K562 (cell line): Measurements from ENCODE around the gene FAM111B. TPM values are rescaled to one million over a fixed set of nuclear protein-coding genes. Genes with fewer than 3 reads are reported as not detected.

Experiments
- ATAC-seq: fragments of 200-7000 bp; cut with Tn5 transposase; 3 replicates; pipeline ENCODE4 v1.9.1; 2020; ENCODE audit warnings: moderate library complexity
- BruUV-seq: library from RNA; stranded (reverse); fragments of 400-500 nt; replicated peaks from 2 replicates; lab custom pipeline; 2021; lab: Mats Ljungman, UMichigan
- CTCF ChIA-PET: fragments of 300-600 bp; formaldehyde crosslinking; extraction: SDS; loops from one replicate; lab custom pipeline; 2021; ENCODE audit warnings: low intra/inter-chr PET ratio; lab: Yijun Ruan, JAX
- POLR2A ChIA-PET: fragments of 300-600, 350-650 bp; sonication (Branson Sonifier 250); formaldehyde crosslinking; extraction: SDS; loops from one replicate; lab custom pipeline; 2021; ENCODE audit warnings: antibody characterized with exemption, inconsistent platforms; lab: Yijun Ruan, JAX
- DNase-seq, 4 experiments: peaks; one replicate each; pipeline versions ENCODE4 v3.0.0 to v3.0.0-alpha.2; 2011 to 2018; ENCODE audit warnings: low spot score in 3 of 4, mixed read lengths in 3 of 4; ENCODE audit errors: extremely low read depth in 1 of 4
- FAIRE-seq: peaks from 2 replicates; lab custom pipeline; 2011; peaks lifted over from hg19 to GRCh38; lab: Jason Lieb, UNC
- H2AFZ ChIP-seq: 2 replicates; pipeline ENCODE4 v1.6.0; 2011; ENCODE audit warnings: low read depth, low read length, control low read depth, inconsistent platforms
- H3K27ac ChIP-seq: fragments of 200-600 bp; 3 replicates; pipeline ENCODE4 v1.8.0; 2011; ENCODE audit warnings: low read depth, mild to moderate bottlenecking, control low read depth, inconsistent platforms, low read length, moderate library complexity, mixed read lengths; ENCODE audit errors: extremely low read depth
- H3K27me3 ChIP-seq, 2 experiments: fragments of 300-600 bp in 1 of 2; 2 replicates in 1 of 2; 3 replicates in 1 of 2; pipeline versions ENCODE4 v1.6.0 to v1.8.0; 2011; ENCODE audit warnings: inconsistent platforms in 2 of 2, low read length in 2 of 2, mild to moderate bottlenecking in 1 of 2, mixed read lengths in 1 of 2, moderate library complexity in 1 of 2; ENCODE audit not compliant: control insufficient read depth in 2 of 2, insufficient read depth in 2 of 2
- H3K36me3 ChIP-seq: fragments of 300-600 bp; 3 replicates; pipeline ENCODE4 v1.8.0; 2011; ENCODE audit warnings: mild to moderate bottlenecking, low read length, inconsistent platforms; ENCODE audit not compliant: control insufficient read depth, insufficient read depth
- H3K4me1 ChIP-seq, 2 experiments: fragments of 200-600 bp in 1 of 2; replicated peaks in 1 of 2; 2 replicates in 1 of 2; 3 replicates in 1 of 2; pipeline versions ENCODE4 v1.5.1 to v1.8.0; 2011; ENCODE audit warnings: inconsistent platforms in 2 of 2, low read length in 2 of 2, mild to moderate bottlenecking in 1 of 2, mixed read lengths in 1 of 2, moderate library complexity in 1 of 2; ENCODE audit not compliant: control insufficient read depth in 2 of 2, insufficient read depth in 2 of 2
- H3K4me2 ChIP-seq: 2 replicates; pipeline ENCODE4 v1.6.1; 2011; ENCODE audit warnings: low read length, control low read depth, inconsistent platforms, mixed read lengths; ENCODE audit not compliant: insufficient read depth
- H3K4me3 ChIP-seq: fragments of 200-600 bp; sonication (generic), shearing (Covaris generic); 2 replicates; pipeline ENCODE4 v1.5.1; 2016; ENCODE audit warnings: control low read depth, inconsistent platforms
- H3K79me2 ChIP-seq: fragments of 200-600 bp; 3 replicates; pipeline ENCODE4 v1.8.0; 2011; ENCODE audit warnings: low read length, inconsistent platforms; ENCODE audit not compliant: control insufficient read depth, insufficient read depth
- H3K9ac ChIP-seq, 2 experiments: 2 replicates each; pipeline versions ENCODE4 v1.6.0 to v1.6.1; 2011; ENCODE audit warnings: low read depth in 2 of 2, low read length in 2 of 2, control low read depth in 1 of 2, inconsistent platforms in 1 of 2, mild to moderate bottlenecking in 1 of 2, mixed read lengths in 1 of 2; ENCODE audit not compliant: insufficient read depth in 1 of 2
- H3K9me1 ChIP-seq: one replicate; pipeline ENCODE4 v1.6.0; 2011; ENCODE audit warnings: inconsistent platforms, mild to moderate bottlenecking, low read length, moderate library complexity; ENCODE audit not compliant: control insufficient read depth, insufficient read depth
- H3K9me3 ChIP-seq: replicated peaks from 2 replicates; pipeline ENCODE4 v1.5.1; 2011; ENCODE audit warnings: low read depth, low read length, inconsistent platforms; ENCODE audit not compliant: control insufficient read depth, insufficient read depth
- H4K20me1 ChIP-seq: replicated peaks from 2 replicates; pipeline ENCODE4 v1.6.1; 2011; ENCODE audit warnings: low read length, inconsistent platforms, mixed read lengths; ENCODE audit not compliant: control insufficient read depth, insufficient read depth
- BRF1 ChIP-seq: IDR thresholded peaks from 3 replicates; pipeline ENCODE4 v1.6.1; 2011; ENCODE audit warnings: borderline replicate concordance, mild to moderate bottlenecking; ENCODE audit not compliant: insufficient read length; ENCODE audit errors: extremely low read depth
- CHCHD3 ChIP-seq: fragments of 250-450 bp; sonication (Bioruptor Pico); IDR thresholded peaks from 2 replicates; pipeline ENCODE4 v2.1.2; 2022; ENCODE audit warnings: mild to moderate bottlenecking
- CTCF ChIP-seq, 3 experiments: IDR thresholded peaks in 2 of 3; conservative IDR thresholded peaks in 1 of 3; 2 replicates each; pipeline ENCODE4 v1.5.1; 2011 to 2012; ENCODE audit warnings: low read length in 3 of 3, mild to moderate bottlenecking in 3 of 3, control low read depth in 2 of 3, improper control_type of control experiment in 1 of 3, inconsistent platforms in 1 of 3, low read depth in 1 of 3, mixed read lengths in 1 of 3, moderate library complexity in 1 of 3; ENCODE audit not compliant: insufficient read depth in 2 of 3
- ERF ChIP-seq: fragments of 450-650 bp; formaldehyde crosslinking; IDR thresholded peaks from 2 replicates; pipeline ENCODE4 v1.4.0; 2020; ENCODE audit warnings: mild to moderate bottlenecking, mixed read lengths
- HINFP ChIP-seq: fragments of 450-650 bp; conservative IDR thresholded peaks from 2 replicates; pipeline ENCODE4 v1.6.1; 2016; ENCODE audit warnings: missing genetic modification characterization, low read depth, mild to moderate bottlenecking, control low read depth, missing compliant biosample characterization
- IRF1 ChIP-seq: sonication (generic); formaldehyde crosslinking; IDR thresholded peaks from 2 replicates; pipeline ENCODE4 v1.8.0; 2022; ENCODE audit warnings: missing genetic modification reagents, mild to moderate bottlenecking, borderline replicate concordance
- MEF2D ChIP-seq: conservative IDR thresholded peaks from 2 replicates; pipeline ENCODE4 v1.6.1; 2016; ENCODE audit warnings: low read depth, missing genetic modification characterization, missing compliant biosample characterization
- PHB2 ChIP-seq: fragments of 450-650 bp; IDR thresholded peaks from 2 replicates; pipeline ENCODE4 v1.6.1; 2017; ENCODE audit warnings: low read depth
- PTRF ChIP-seq: fragments of 450-650 bp; IDR thresholded peaks from 2 replicates; pipeline ENCODE4 v1.6.1; 2016; ENCODE audit warnings: mild to moderate bottlenecking, missing genetic modification characterization, missing compliant biosample characterization
- PYGO2 ChIP-seq: fragments of 450-650 bp; IDR thresholded peaks from 2 replicates; pipeline ENCODE4 v1.6.1; 2016; ENCODE audit warnings: mild to moderate bottlenecking, missing genetic modification characterization, moderate library complexity, missing compliant biosample characterization
- SAFB ChIP-seq: fragments of 200-400 bp; formaldehyde crosslinking; IDR thresholded peaks from 2 replicates; pipeline ENCODE4 v1.6.1; 2017; ENCODE audit warnings: low read depth, low read length, borderline replicate concordance
- SMARCA4 ChIP-seq: fragments of 450-650 bp; IDR thresholded peaks from 2 replicates; pipeline ENCODE4 v1.6.1; 2016
- SMARCE1 ChIP-seq: fragments of 450-650 bp; IDR thresholded peaks from 2 replicates; pipeline ENCODE4 v1.7.1; 2016; ENCODE audit warnings: mild to moderate bottlenecking
- TFAP4 ChIP-seq: sonication (generic); formaldehyde crosslinking; IDR thresholded peaks from 2 replicates; pipeline ENCODE4 v1.8.0; 2022; ENCODE audit warnings: missing genetic modification reagents, mild to moderate bottlenecking, moderate library complexity, borderline replicate concordance
- WGBS: fragments of 100-300 bp; shearing (Covaris generic); methylation state at CpG from one replicate; pipeline ENCODE4 v1.1.6; 2016; ENCODE audit warnings: low coverage, mixed read lengths; ENCODE audit not compliant: insufficient coverage; ENCODE audit errors: missing lambda C conversion rate; 5-methylcytosine and 5-hydroxymethylcytosine counted together
- in situ Hi-C: fragments of 300-500 bp; cut with MboI; formaldehyde crosslinking; loops from 4 replicates; pipeline ENCODE4 v1.15.0; 2018; ENCODE audit warnings: inconsistent platforms, mixed read lengths
- intact Hi-C: fragments of 100-400 bp; cut with micrococcal nuclease; formaldehyde crosslinking; loops from 2 replicates; pipeline ENCODE4 v1.14.2; 2022
- polyA plus RNA-seq, 8 experiments: library from polyadenylated mRNA; depleted of rRNA in 4 of 8; stranded (reverse) in 5 of 8; unstranded in 3 of 8; fragments of >200 nt; fragmentation: Nextera tagmentation in 2 of 8; fragmentation: Illumina TruSeq in 1 of 8; extraction: Ambion mirVana in 2 of 8; extraction: Trizol in 1 of 8; gene quantifications; 2 replicates each; pipeline versions ENCODE4 v1.2.1 to v1.2.3, GENCODE V29; 2011 to 2014; ENCODE audit warnings: inconsistent platforms in 1 of 8, missing spikeins in 1 of 8
- total RNA-seq, 7 experiments: library from RNA; depleted of rRNA in 6 of 7; stranded (reverse); fragments of >200 nt in 6 of 7; fragmentation: Illumina TruSeq in 2 of 7; extraction: Trizol in 2 of 7; gene quantifications; 2 replicates each; pipeline versions ENCODE4 v1.2.1 to v1.2.3, GENCODE V29; 2011 to 2021; ENCODE audit warnings: low replicate concordance in 1 of 7

FAM111B gene
- total and polyA plus RNA-seq, 9 of the 15 experiments (the other 6 are each of a cell fraction or from before 2014, with no cell fraction given): 0.01 to 0.33 (median 0.06) TPM; not detected in 5

- Histone ChIP-seq H3K79me2 (no peaks in the 10 kb centered on the region), H3K9me3 (no peaks in the 10 kb centered on the region), H3K4me1 (peaks cover 2 to 3% of the 10 kb centered on the region in 2 experiments; a peak in 2 of 5 replicates), H3K9me1 (no peaks in the 10 kb centered on the region), H3K4me2 (peak overlapping the region; percentile 66), H3K27ac (no peak overlapping the region), H3K27me3 (no peaks in the 10 kb centered on the region), H4K20me1 (no peaks in the 10 kb centered on the region), H2AFZ (peak overlapping the region; percentile 81), H3K4me3 (peak overlapping the region; percentile 9; the same call in 1 of the 2 replicates), H3K36me3 (no peaks in the 10 kb centered on the region), H3K9ac (peak overlapping the region in 1 of 2 experiments; percentile 64; a peak in 1 of 4 replicates)
- POLR2A ChIA-PET: interaction anchor here (0.5 to 0.8 kb wide), 3 partner anchors 9 to 654 kb away, joined by 3 read pairs; no protein-coding TSS in a partner anchor
- DNase-seq (peak; percentile 80 to 83 (median 81)), FAIRE-seq (peak; percentile 85), ATAC-seq (peak; percentile 100)
- in situ Hi-C loops: loop anchor here (25.0 kb wide), 1 partner anchor 499 kb away; no protein-coding TSS in a partner anchor
- 4% methylated on average over 17 of the region's 20 CpGs for WGBS
- CTCF ChIA-PET: interaction anchor here (0.6 to 2.1 kb wide), 6 partner anchors 82 to 1417 kb away, joined by 3 to 8 read pairs (median 5); no protein-coding TSS in a partner anchor
- no TSS peak for BruUV-seq
- intact Hi-C loops: loop anchor here (1.0 to 2.0 kb wide), 3 partner anchors 39 to 177 kb away; no protein-coding TSS in a partner anchor
- no peak for TF ChIP-seq HINFP (tag)
- no peak; the same call in 1 of the 2 replicates for TF ChIP-seq SMARCE1
- TF ChIP-seq TFAP4 (CRISPR knock-in tag): no peak; the same call in 1 of the 2 replicates
- no peak for TF ChIP-seq PHB2
- TF ChIP-seq PTRF (tag): no peak; the same call in 1 of the 2 replicates
- TF ChIP-seq CTCF (IDR thresholded peaks at IDR 0.05 in 2 of 3, conservative IDR thresholded peaks at IDR 0.05 in 1 of 3; ENCODE audit: insufficient read depth in 2 of 3, low read depth in 1 of 3, low read length in 3 of 3): peak; percentile 93 to 97 (median 93)
- TF ChIP-seq SMARCA4: no peak
- TF ChIP-seq SAFB: no peak
- TF ChIP-seq IRF1: no peak
- no peak for TF ChIP-seq BRF1
- TF ChIP-seq ERF (CRISPR knock-in tag): peak; percentile 85; the same call in 1 of the 2 replicates
- no peak for TF ChIP-seq CHCHD3 (CRISPR knock-in tag)
- TF ChIP-seq MEF2D (tag): peak; percentile 69
- TF ChIP-seq PYGO2: no peak
Observed at GRCh38 chr11:59135648-59136461, 28.8 kb downstream of the FAM111B start.
